ENCODE data around the gene SRC.

SRC gene

GRCh38 chr20:37454636-37455385 is 108.9 kb downstream of the SRC start:
- no peak for DNase-seq (ENCODE audit: low read depth)

Data from iris pigment epithelial cell (primary cell).